Transverse colon (tissue), 4 donors: Measurements from ENCODE around the gene STK32B. TPM values are rescaled to one million over a fixed set of nuclear protein-coding genes. Genes with fewer than 3 reads are reported as not detected.
"Not testable (repeated sequence)": the region's sequence is repeated elsewhere in the genome, so short reads cannot be mapped to it uniquely, and the experiment has no call there.

Experiments used
- DNase-seq: peaks from one replicate; pipeline ENCODE4 v3.0.0-alpha.2; 2019
- H3K27ac ChIP-seq, 4 donors: fragments of 200-600 bp; sonication (generic); 2 replicates each; pipeline ENCODE4 v1.5.1; 2016 to 2018; ENCODE audit warnings: inconsistent platforms in 4 of 4
- H3K27me3 ChIP-seq: fragments of 200-600 bp; sonication (generic); 2 replicates; pipeline ENCODE4 v1.5.1; 2017; ENCODE audit warnings: inconsistent platforms
- H3K36me3 ChIP-seq, 4 donors: fragments of 200-600 bp; sonication (generic); 2 replicates each; pipeline ENCODE4 v1.5.1; 2017 to 2019; ENCODE audit warnings: inconsistent platforms in 4 of 4
- H3K4me1 ChIP-seq, 4 donors: fragments of 200-600 bp; sonication (generic); 2 replicates each; pipeline ENCODE4 v1.5.1; 2017 to 2020; ENCODE audit warnings: inconsistent platforms in 4 of 4
- H3K4me3 ChIP-seq, 4 donors: fragments of 200-600 bp; sonication (generic); 1 replicate in 1 of 4; 2 replicates in 3 of 4; pipeline versions ENCODE4 v1.5.1 to v1.6.1; 2017 to 2019; ENCODE audit warnings: inconsistent platforms in 4 of 4
- H3K9me3 ChIP-seq, 2 donors: fragments of 200-600 bp; sonication (generic); 2 replicates each; pipeline ENCODE4 v1.5.1; 2017 to 2019; ENCODE audit warnings: inconsistent platforms in 2 of 2
- EP300 ChIP-seq: sonication (generic); formaldehyde crosslinking; IDR thresholded peaks from one replicate; pipeline ENCODE4 v1.6.1; 2017; ENCODE audit warnings: antibody characterized with exemption, low read depth
- POLR2A ChIP-seq: fragments of 450-650 bp; IDR thresholded peaks from one replicate; pipeline ENCODE4 v1.6.1; 2016; ENCODE audit warnings: antibody characterized with exemption, mild to moderate bottlenecking, moderate library complexity
- POLR2AphosphoS5 ChIP-seq, 3 donors: sonication (generic); formaldehyde crosslinking; IDR thresholded peaks; one replicate each; pipeline ENCODE4 v1.6.1; 2016; ENCODE audit warnings: antibody characterized with exemption in 3 of 3
- WGBS, 2 donors: methylation state at CpG; one replicate each; pipeline ENCODE4 v1.1.5; 2018; ENCODE audit warnings: low coverage in 1 of 2; 5-methylcytosine and 5-hydroxymethylcytosine counted together
- in situ Hi-C, 4 donors: fragments of 200-750 bp; cut with MboI; loops; one replicate each; pipeline versions ENCODE4 v1.15.0 to v1.15.1; 2017; ENCODE audit warnings: low sequenced_read_pairs in 3 of 4, low pct_ligation_motif_present in 1 of 4, low pct_unique_long_range_greater_than_20kb in 1 of 4
- intact Hi-C: fragments of 100-400 bp; cut with DNase I; formaldehyde crosslinking; loops from one replicate; pipeline ENCODE4 v1.15.1; 2023; ENCODE audit warnings: low total_unique reads
- total RNA-seq, 4 donors: library from RNA; depleted of rRNA; stranded (reverse); fragments of >200 nt; gene quantifications; one replicate each; pipeline ENCODE4 v1.1.0, GENCODE V29; 2016
- TF ChIP-seq, protein P1 (sequence below), 5 experiments: fragments of 200-600 bp in 3 of 5; fragments of 450-650 bp in 2 of 5; sonication (generic) in 3 of 5; IDR thresholded peaks; 1 replicate in 2 of 5; 2 replicates in 3 of 5; pipeline ENCODE4 v1.5.1; 2016 to 2017; ENCODE audit warnings: antibody characterized with exemption in 5 of 5, inconsistent platforms in 3 of 5, mild to moderate bottlenecking in 2 of 5, moderate library complexity in 1 of 5

The STK32B gene
- total RNA-seq, 4 donors from 2014 or later = 0.37 to 1.1 (median 0.64) TPM

DNA sequence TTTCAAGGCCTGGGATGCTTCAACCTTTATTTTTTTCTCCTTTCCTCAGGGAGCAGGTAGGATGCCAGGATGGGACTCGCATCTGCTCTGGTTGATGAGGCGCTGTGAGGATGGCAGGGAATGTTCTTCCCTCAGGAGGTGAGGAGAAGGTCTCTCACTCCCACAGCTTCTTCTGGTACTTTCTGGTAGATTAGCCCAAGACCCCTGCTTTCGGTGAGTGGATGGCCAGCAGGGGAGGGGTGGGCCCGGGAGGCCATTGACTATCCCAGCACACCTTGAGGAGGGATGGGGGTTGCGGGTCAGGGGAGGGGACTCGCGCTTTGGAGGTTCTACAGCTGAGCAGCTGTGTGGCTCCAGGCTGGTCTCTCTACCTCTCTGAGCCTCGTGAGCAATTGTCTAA, 46.8 kb upstream of the STK32B start:
- Histone ChIP-seq H3K4me3 (no peak overlapping the region), H3K27me3 (peaks cover 3% of the 10 kb centered on the region), H3K36me3 (no peaks in the 10 kb centered on the region), H3K9me3 (no peaks in the 10 kb centered on the region), H3K4me1 (no peaks in the 10 kb centered on the region), H3K27ac (no peak overlapping the region)
- intact Hi-C loops (no loop called here), in situ Hi-C loops (no loop called here)
- WGBS, 2 donors = 79% methylated on average over 5 of the region's 8 CpGs; no CpG with 5 or more reads in 1 of the 2 donors
- TF ChIP-seq, protein P1, sequence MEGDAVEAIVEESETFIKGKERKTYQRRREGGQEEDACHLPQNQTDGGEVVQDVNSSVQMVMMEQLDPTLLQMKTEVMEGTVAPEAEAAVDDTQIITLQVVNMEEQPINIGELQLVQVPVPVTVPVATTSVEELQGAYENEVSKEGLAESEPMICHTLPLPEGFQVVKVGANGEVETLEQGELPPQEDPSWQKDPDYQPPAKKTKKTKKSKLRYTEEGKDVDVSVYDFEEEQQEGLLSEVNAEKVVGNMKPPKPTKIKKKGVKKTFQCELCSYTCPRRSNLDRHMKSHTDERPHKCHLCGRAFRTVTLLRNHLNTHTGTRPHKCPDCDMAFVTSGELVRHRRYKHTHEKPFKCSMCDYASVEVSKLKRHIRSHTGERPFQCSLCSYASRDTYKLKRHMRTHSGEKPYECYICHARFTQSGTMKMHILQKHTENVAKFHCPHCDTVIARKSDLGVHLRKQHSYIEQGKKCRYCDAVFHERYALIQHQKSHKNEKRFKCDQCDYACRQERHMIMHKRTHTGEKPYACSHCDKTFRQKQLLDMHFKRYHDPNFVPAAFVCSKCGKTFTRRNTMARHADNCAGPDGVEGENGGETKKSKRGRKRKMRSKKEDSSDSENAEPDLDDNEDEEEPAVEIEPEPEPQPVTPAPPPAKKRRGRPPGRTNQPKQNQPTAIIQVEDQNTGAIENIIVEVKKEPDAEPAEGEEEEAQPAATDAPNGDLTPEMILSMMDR (IDR thresholded peaks at IDR 0.05) = no peak
- TF ChIP-seq POLR2AphosphoS5 (IDR thresholded peaks at IDR 0.05) = no peak
- no peak for DNase-seq

DNA sequence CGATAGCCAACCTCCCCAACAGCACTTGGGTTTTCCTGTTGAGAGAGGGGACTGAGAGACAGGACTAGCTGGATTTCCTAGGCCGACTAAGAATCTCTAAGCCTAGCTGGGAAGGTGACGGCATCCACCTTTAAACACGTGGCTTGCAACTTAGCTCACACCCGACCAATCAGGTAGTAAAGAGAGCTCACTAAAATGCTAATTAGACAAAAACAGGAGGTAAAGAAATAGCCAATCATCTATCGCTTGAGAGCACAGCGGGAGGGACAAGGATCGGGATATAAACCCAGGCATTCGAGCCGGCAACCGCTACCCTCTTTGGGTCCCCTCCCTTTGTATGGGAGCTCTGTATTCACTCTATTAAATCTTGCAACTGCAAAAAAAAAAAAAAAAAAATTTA, 44.3 kb upstream of the STK32B start:
- H3K4me3 ChIP-seq, DNase-seq, H3K4me1 ChIP-seq, H3K36me3 ChIP-seq, in situ Hi-C loops, intact Hi-C loops, H3K9me3 ChIP-seq, H3K27ac ChIP-seq, H3K27me3 ChIP-seq: not testable (repeated sequence)
- 84 to 85% methylated on average over 11 of the region's 11 CpGs for WGBS, 2 donors

DNA sequence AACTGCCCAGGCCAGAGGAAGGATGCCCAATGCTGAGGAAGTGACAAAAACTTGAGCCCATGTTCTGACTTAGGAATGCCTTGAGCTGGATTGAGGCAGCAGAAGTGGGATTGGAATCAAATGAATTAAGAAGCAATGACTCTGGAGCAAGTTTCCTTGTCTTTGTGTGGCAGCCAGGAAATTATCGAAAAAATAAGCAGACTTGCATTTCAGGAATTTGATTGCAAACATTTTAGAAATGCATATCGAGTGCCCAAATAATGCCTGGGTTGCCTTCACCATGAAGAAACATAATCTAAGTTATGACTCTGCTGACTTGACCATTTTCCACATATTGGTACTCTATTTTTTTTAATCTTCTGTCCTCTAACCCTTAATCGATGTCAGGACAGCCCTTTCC, 41.5 kb upstream of the STK32B start:
- in situ Hi-C loops (no loop called here), intact Hi-C loops (no loop called here)
- no peaks in the 10 kb centered on the region for H3K4me1 ChIP-seq
- peaks cover under 1% of the 10 kb centered on the region for H3K27me3 ChIP-seq
- no peaks in the 10 kb centered on the region for H3K36me3 ChIP-seq
- no peak for DNase-seq
- no peak overlapping the region for H3K27ac ChIP-seq
- no peak for TF ChIP-seq EP300
- no peak for TF ChIP-seq POLR2A
- no peak for TF ChIP-seq POLR2AphosphoS5 (IDR thresholded peaks at IDR 0.05)
- TF ChIP-seq, protein P1 (IDR thresholded peaks at IDR 0.05) = no peak
- no peaks in the 10 kb centered on the region for H3K9me3 ChIP-seq
- H3K4me3 ChIP-seq = no peak overlapping the region
- 81 to 90% methylated on average over 3 of the region's 3 CpGs for WGBS, 2 donors

DNA sequence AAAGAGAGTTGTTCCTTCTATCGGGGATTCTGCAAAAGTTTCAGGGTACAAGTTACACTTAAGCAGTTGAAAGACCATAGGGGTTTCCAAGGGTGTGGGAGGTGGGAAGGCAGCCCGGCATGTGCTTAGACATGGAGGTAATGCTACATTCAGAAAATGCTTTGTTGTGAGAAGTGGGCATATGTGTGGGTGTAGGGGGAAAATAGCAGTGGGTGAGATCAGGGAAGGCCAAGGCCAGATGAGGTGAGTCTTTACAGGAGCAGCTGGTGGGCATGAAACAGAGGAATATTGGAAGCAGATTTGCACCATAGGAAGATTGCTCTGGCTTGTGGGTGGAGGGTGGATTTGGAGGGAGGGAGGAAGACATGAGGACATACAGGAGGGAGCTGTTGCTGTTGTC, 40.3 kb upstream of the STK32B start:
- no peak overlapping the region for H3K4me3 ChIP-seq
- no peaks in the 10 kb centered on the region for H3K4me1 ChIP-seq
- 88 to 94% methylated on average over 2 of the region's 2 CpGs for WGBS, 2 donors
- DNase-seq = no peak
- TF ChIP-seq POLR2AphosphoS5 (IDR thresholded peaks at IDR 0.05) (no peak), POLR2A (no peak), EP300 (no peak)
- TF ChIP-seq, protein P1 (IDR thresholded peaks at IDR 0.05) = no peak
- H3K27me3 ChIP-seq = no peaks in the 10 kb centered on the region
- H3K36me3 ChIP-seq = no peaks in the 10 kb centered on the region
- no peak overlapping the region for H3K27ac ChIP-seq
- intact Hi-C loops (no loop called here), in situ Hi-C loops (no loop called here)
- H3K9me3 ChIP-seq = no peaks in the 10 kb centered on the region

DNA sequence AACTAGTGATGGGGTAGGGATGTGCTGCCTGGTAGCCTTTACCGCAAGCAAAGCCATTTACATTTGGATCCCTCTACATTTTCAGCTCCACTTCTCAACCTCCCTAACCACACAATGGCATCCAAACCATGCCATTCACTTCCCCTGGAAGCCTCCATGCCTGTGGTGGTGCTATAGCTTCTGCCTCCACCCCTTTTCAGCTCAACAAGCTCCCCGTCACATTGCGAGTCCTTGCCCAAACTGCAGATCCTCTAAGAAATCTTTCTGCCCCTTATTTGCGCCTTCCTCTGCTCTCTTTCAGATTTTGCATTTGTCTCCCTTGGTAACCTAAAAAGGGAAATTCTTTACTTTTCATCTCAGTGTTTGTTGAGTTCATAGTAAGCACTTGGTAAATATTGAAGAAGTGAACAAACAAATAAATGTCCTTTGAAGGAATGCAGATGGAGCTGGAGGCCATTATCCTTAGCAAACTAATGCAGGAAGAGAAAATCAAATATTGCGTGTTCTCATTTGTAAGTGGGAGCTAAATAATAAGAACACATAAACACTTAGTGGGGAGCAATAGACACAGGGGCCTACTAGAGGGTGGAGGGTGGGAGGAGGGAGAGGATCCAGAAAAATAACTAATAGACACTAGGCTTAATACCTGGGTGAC, 38.9 kb upstream of the STK32B start:
- Histone ChIP-seq H3K4me1 (no peaks in the 10 kb centered on the region), H3K27ac (no peak overlapping the region), H3K36me3 (no peaks in the 10 kb centered on the region), H3K27me3 (peaks cover 9% of the 10 kb centered on the region), H3K9me3 (no peaks in the 10 kb centered on the region), H3K4me3 (no peak overlapping the region)
- 65 to 67% methylated on average over 5 of the region's 5 CpGs for WGBS, 2 donors
- DNase-seq = no peak
- intact Hi-C loops = no loop called here
- in situ Hi-C loops = no loop called here
- TF ChIP-seq POLR2AphosphoS5 (IDR thresholded peaks at IDR 0.05) (no peak), EP300 (no peak), POLR2A (no peak)
- TF ChIP-seq, protein P1 (IDR thresholded peaks at IDR 0.05) = no peak
